GM21381 (cell line): ENCODE measurements around the gene SPIRE1.
"Not testable (repeated sequence)": the region's sequence is repeated elsewhere in the genome, so short reads cannot be mapped to it uniquely, and the experiment has no call there.

Experiments used
- ATAC-seq: cut with Tn5 transposase; IDR thresholded peaks from one replicate; pipeline ENCODE4 v1.9.1; 2021; ENCODE audit warnings: mild to moderate bottlenecking, moderate library complexity; ENCODE audit not compliant: unreplicated experiment

Gene SPIRE1

DNA sequence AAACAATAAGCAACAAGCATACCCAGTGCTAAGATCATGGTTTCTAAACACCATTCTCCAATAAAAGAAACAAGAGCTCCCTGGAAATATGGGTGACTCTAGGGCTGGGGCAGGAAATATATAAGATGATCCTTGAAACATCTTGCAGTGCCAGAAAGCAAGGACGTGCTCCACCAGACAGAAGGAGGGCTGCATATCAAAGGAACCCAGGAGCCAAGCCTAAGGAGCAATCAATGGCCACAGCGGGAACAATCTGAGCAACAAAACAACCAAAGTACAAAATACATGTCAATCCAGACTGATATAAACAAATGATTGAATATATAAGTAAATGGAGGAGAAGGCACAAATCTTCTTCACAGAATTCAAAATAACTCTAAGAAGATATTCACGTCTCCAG is 10.1 kb downstream of the SPIRE1 start:
- no peak for ATAC-seq

GRCh38 chr18:12645751-12646203 is 12.1 kb downstream of the SPIRE1 start:
- no peak for ATAC-seq

DNA sequence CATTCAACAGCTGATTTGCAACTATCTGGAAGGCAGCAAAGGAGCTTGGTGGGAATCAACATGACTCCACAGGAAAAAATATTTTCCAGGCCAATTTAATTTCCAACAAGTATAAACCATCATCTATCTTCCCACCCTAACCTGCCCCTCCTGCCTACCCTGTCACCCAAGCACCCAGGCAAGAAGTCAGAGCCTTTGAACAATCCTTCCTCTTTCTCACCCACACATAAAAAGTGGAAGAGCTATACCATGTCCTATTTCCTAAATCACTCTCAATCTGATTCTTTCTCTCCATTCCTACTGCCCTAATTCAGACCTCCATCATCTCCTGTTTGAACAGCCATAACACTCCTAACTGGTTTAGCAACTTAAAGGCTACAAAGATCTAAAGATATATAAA is 12.7 kb downstream of the SPIRE1 start:
- no peak for ATAC-seq

- not testable (repeated sequence) for ATAC-seq
These were observed 14.2 kb downstream of the SPIRE1 start for GRCh38 chr18:12643756-12644155.

DNA sequence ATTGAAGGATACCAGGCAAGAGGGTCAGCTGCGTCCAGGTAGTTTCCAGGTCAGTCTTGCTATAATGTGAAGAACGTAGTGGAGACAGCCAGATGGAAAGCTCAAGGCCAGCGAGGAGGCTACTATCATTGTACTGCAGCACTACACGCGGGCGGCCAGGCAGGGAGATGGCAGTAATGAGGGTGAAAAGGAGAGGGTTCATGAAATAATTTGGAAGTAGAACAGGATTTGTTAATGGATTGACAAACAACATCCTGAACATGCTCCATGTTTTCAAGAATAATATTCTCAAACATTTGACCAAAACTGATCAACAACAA is 17.1 kb downstream of the SPIRE1 start:
- ATAC-seq = no peak

- ATAC-seq = no peak
These were observed 17.7 kb downstream of the SPIRE1 start for GRCh38 chr18:12639990-12640880.

DNA sequence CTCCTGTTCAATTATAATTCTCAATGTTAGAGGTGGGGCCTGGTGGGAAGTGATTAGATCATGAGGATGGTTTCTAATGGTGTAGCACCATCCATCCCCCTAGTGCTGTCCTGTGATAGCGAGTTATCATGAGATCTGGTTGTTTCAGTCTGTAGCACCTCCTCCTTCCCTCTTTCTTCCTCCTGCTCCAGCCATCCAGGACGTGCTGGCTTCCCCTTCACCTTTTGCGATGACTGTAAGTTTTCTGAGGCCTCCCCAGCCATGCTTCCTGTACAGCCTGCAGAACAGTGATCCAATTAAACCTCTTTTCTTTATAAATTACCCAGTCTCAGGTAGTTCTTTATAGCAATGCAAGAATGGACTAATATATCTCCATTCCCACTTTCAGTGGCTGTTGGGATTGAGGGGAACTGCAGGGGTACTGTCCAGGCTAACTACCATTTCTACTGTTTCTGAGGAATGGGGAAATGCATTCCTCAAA is 19.2 kb downstream of the SPIRE1 start:
- no peak for ATAC-seq

- no peak for ATAC-seq
These were observed 19.8 kb downstream of the SPIRE1 start for GRCh38 chr18:12637901-12638643.

DNA sequence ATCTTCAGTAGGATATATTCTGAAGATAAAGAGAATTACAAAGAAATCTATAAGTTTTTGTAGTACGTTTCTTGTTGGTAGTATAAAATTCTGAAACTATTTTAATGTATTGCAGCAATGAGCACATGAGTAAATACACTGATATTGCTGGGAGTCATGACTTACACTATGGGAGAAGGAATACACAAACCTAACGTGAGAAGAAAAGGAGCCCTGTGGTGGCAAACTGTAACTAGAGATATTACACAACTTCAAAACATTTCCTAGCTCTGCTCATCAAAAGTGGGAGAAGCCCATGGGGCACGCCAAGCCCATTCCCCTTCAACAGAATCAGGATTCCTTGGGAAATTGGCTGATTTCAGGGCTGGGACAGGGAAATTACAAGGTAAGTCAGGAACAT is 20.5 kb downstream of the SPIRE1 start:
- ATAC-seq = no peak

DNA sequence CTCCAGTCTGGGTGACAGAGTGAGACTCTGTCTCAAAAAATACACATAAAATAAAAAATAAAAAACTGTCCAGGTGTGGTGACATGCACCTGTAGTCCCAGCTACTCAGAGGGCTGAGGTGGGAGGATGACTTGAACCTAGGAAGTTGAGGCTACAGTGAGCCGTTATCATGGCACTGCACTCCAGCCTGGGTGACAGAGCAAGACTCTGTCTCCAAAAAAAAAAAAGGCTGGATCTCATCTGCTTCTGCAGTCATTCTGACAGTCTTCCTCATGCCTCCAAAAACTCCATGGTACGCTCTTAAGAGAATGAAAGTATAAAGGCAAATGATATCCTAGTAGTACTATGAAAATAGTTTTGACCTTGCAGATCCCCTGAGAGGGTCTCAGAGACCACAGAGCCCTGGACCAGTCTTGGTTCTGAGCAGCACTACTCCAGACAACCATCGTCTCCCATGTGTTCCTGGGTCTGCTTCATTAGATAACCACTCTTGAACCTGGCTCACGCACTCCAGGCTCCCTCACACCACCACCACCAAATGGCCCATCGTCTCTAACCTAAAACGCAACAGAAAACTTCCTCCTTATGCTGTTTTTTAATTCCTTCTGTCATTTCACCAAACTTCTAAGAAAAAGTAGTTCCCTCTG is 26.0 kb downstream of the SPIRE1 start:
- ATAC-seq = no peak

- no peak for ATAC-seq
These were observed 27.8 kb downstream of the SPIRE1 start for GRCh38 chr18:12630136-12630535.

DNA sequence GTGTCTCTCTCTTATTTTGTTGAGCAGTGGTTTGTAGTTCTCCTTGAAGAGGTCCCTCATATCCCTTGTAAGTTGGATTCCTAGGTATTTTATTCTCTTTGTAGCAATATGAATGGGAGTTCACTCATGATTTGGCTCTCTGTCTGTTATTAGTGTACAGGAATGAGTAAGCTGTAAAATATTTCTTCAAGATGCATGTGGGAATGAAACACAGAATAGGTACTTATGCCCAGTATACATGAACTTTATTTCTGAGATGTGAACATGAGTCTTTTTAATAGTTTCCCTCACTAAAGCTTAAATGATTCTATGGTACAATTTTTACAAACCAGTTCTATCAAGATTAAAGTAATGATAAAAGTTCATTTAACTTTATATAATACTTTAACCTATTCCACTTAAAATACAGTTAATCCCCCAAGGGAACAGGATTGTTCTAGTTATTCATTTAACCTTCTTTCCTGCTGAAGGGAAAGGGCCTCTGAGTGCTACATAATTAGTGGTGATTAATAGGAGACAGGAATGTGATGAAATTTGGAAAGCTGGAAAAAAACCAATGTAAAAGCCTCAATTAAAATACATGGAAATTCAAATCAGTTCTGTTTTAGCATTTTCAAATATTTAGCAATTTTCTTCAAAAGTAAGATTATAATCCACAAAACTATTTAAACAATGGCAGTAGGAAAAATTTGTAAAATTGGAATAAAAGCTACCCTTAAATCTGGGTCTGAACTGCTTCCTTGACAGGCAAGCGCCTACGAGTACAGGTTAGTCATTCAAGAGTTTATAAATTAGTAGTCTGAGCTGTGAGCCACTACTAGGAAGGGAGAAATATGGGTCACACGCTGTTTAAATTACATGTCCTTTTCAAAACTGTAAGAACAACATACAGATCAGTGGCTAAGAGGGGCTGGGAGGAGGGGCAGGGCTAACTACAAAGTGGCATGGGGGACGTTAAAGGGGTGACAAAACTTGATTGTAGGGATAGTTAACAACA is 28.9 kb downstream of the SPIRE1 start:
- ATAC-seq = no peak

- not testable (repeated sequence) for ATAC-seq
These were observed 30.7 kb downstream of the SPIRE1 start for GRCh38 chr18:12627199-12627598.

- no peak for ATAC-seq
These were observed 32.7 kb downstream of the SPIRE1 start for GRCh38 chr18:12625241-12625640.

GRCh38 chr18:12621742-12622306 is 36.1 kb downstream of the SPIRE1 start:
- ATAC-seq = no peak

DNA sequence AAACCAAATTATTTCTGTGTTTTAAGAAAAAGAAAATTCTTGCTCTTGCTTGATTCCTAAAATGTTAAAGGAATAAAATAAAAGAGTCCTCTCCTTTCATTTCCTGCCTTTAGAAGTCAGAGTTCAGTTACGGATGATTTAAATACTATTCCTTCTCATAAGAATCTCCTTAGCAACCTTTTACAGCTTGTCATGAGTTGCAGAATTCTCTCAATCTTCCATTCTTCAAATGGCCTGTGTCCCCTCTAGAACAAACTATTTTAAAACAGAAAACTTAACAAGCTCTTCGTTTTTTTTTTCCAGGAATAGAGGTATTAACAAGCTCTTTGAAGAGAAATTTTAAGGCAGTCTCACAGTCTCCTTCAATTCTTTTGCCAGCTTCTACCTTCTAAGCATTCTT is 42.2 kb downstream of the SPIRE1 start:
- no peak for ATAC-seq

GRCh38 chr18:12608301-12608700 is 49.6 kb downstream of the SPIRE1 start:
- no peak for ATAC-seq

DNA sequence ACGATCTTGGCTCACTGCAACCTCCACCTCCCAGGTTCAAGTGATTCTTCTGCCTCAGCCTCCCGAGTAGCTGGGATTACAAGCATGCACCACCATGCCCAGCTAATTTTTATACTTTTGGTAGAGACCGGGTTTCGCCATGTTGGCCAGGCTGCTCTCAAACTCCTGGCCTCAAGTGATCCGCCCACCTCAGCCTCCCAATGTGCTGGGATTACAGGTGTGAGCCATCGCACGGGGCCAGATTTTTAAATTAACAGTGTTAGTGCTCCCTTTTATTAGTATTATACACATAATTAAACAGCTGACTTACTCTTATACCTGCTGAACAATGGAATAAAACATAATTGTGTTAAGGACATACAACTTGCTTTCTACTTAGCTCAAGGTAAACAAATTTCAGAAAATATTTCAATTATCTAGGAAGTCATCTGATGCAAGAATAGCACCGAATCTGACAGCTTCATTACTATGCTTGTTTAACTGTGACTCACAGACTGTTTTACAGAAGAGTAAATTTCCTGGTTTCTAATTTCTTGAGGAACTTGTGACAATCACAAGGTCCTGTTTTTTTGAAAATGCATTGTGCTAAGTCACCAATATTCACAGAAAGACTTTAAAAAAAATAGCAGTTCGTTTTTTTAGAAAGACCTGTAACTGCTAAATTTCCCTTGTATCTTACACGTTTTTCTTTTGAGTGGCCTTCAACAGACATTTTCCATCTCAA is 51.2 kb downstream of the SPIRE1 start:
- ATAC-seq = no peak

- no peak for ATAC-seq
These were observed 53.4 kb downstream of the SPIRE1 start for GRCh38 chr18:12604445-12605007.
